A549 (cell line): ENCODE results near the gene LAMC1. TPM values are rescaled to one million over a fixed set of nuclear protein-coding genes. Genes with fewer than 3 reads are reported as not detected.
A peak's percentile ranks its signal among the peaks of the same experiment; 100 is the strongest.

Source experiments
- ATAC-seq, 2 experiments: fragments of 200-7000 bp in 1 of 2; fragments of >200 bp in 1 of 2; cut with Nextera tagmentation in 1 of 2; cut with Tn5 transposase in 1 of 2; 3 replicates each; pipeline versions ENCODE4 v1.8.0 to v1.9.1; 2018 to 2020; ENCODE audit warnings: mild to moderate bottlenecking in 1 of 2, moderate library complexity in 1 of 2
- CTCF ChIA-PET: fragments of 300-600 bp; sonication (Branson Sonifier 250); formaldehyde crosslinking; extraction: SDS; loops from one replicate; lab custom pipeline; 2021; ENCODE audit warnings: antibody characterized with exemption, inconsistent platforms; lab: Yijun Ruan, JAX
- POLR2A ChIA-PET: fragments of 350-600 bp; formaldehyde crosslinking; extraction: SDS; loops from one replicate; lab custom pipeline; 2021; ENCODE audit warnings: antibody characterized with exemption, inconsistent platforms; lab: Yijun Ruan, JAX
- DNase-seq, 2 experiments: peaks; one replicate each; pipeline versions ENCODE4 v3.0.0 to v3.0.0-alpha.2; 2011 to 2016; ENCODE audit warnings: low read depth in 1 of 2, low spot score in 1 of 2
- FAIRE-seq: peaks from 2 replicates; lab custom pipeline; 2011; peaks lifted over from hg19 to GRCh38; lab: Jason Lieb, UNC
- H3K27ac ChIP-seq, 2 experiments: fragments of >200 bp; sonication (Bioruptor Twin); formaldehyde crosslinking; 3 replicates each; pipeline ENCODE4 v1.5.1; 2016 to 2017
- H3K4me1 ChIP-seq: fragments of >200 bp; sonication (Bioruptor Twin); formaldehyde crosslinking; 3 replicates; pipeline ENCODE4 v1.6.1; 2016
- H3K4me2 ChIP-seq: fragments of >200 bp; sonication (Bioruptor Twin); formaldehyde crosslinking; 3 replicates; pipeline ENCODE4 v1.6.1; 2016
- H3K4me3 ChIP-seq: fragments of >200 bp; sonication (Bioruptor Twin); formaldehyde crosslinking; 3 replicates; pipeline ENCODE4 v1.5.1; 2016
- H3K9me3 ChIP-seq: fragments of >200 bp; sonication (Bioruptor Twin); formaldehyde crosslinking; 3 replicates; pipeline ENCODE4 v1.6.1; 2016
- CBX2 ChIP-seq: fragments of 200-600 bp; sonication (generic); IDR thresholded peaks from 2 replicates; pipeline ENCODE4 v1.6.1; 2016; ENCODE audit warnings: low read depth, mild to moderate bottlenecking, borderline replicate concordance
- CEBPB ChIP-seq, 2 experiments: fragments of >200 bp in 1 of 2; sonication (Bioruptor Twin) in 1 of 2; formaldehyde crosslinking in 1 of 2; IDR thresholded peaks; 2 replicates each; pipeline ENCODE4 v1.6.1; 2012 to 2016
- ESRRA ChIP-seq: fragments of 150-350 bp; IDR thresholded peaks from 2 replicates; pipeline ENCODE4 v1.6.1; 2014; ENCODE audit warnings: mild to moderate bottlenecking, low read length, borderline replicate concordance
- HDAC2 ChIP-seq: fragments of 200-600 bp; sonication (generic); IDR thresholded peaks from 2 replicates; pipeline ENCODE4 v1.6.1; 2016
- HOXB13 ChIP-seq: fragments of 250-450 bp; sonication (Bioruptor Pico); IDR thresholded peaks from 2 replicates; pipeline ENCODE4 v1.5.0; 2020; ENCODE audit warnings: low read depth, mild to moderate bottlenecking, moderate library complexity
- HOXB5 ChIP-seq: fragments of 250-450 bp; sonication (Bioruptor Pico); IDR thresholded peaks from 2 replicates; pipeline ENCODE4 v1.5.0; 2020; ENCODE audit warnings: mild to moderate bottlenecking, moderate library complexity
- MAZ ChIP-seq: fragments of 150-350 bp; IDR thresholded peaks from 2 replicates; pipeline ENCODE4 v1.6.1; 2014; ENCODE audit warnings: antibody characterized with exemption, low read depth, low read length, borderline replicate concordance
- MYC ChIP-seq: IDR thresholded peaks from 2 replicates; pipeline ENCODE4 v1.6.1; 2012; ENCODE audit warnings: mild to moderate bottlenecking, inconsistent platforms, low read length, improper control_type of control experiment, borderline replicate concordance
- POLR2A ChIP-seq: IDR thresholded peaks from 2 replicates; pipeline ENCODE4 v1.6.1; 2012; ENCODE audit warnings: mild to moderate bottlenecking, low read length
- POLR2AphosphoS2 ChIP-seq: conservative IDR thresholded peaks from 2 replicates; pipeline ENCODE4 v1.6.1; 2012; ENCODE audit warnings: low read length, improper control_type of control experiment, inconsistent platforms
- RARB ChIP-seq: fragments of 250-450 bp; sonication (Bioruptor Pico); IDR thresholded peaks from 2 replicates; pipeline ENCODE4 v1.8.0; 2021; ENCODE audit warnings: mild to moderate bottlenecking, moderate library complexity
- RFX5 ChIP-seq: fragments of 450-650 bp; IDR thresholded peaks from 2 replicates; pipeline ENCODE4 v1.7.1; 2014; ENCODE audit warnings: antibody characterized with exemption, mild to moderate bottlenecking, moderate library complexity
- SMC3 ChIP-seq: fragments of >200 bp; sonication (Bioruptor Twin); formaldehyde crosslinking; IDR thresholded peaks from 3 replicates; pipeline ENCODE4 v1.6.1; 2018; ENCODE audit warnings: inconsistent platforms
- SREBF2 ChIP-seq: fragments of 450-650 bp; IDR thresholded peaks from 2 replicates; pipeline ENCODE4 v1.6.1; 2014; ENCODE audit warnings: mild to moderate bottlenecking, moderate library complexity
- ZNF302 ChIP-seq: fragments of 250-450 bp; sonication (Bioruptor Pico); IDR thresholded peaks from 2 replicates; pipeline ENCODE4 v1.9.0; 2021; ENCODE audit warnings: inconsistent platforms, mild to moderate bottlenecking, moderate library complexity
- ZSCAN20 ChIP-seq: fragments of 250-450 bp; sonication (Bioruptor Pico); IDR thresholded peaks from 2 replicates; pipeline ENCODE4 v1.8.0; 2022; ENCODE audit warnings: mild to moderate bottlenecking, moderate library complexity
- WGBS: methylation state at CpG from one replicate; pipeline ENCODE4 v1.1.6; 2017; ENCODE audit errors: missing lambda C conversion rate; 5-methylcytosine and 5-hydroxymethylcytosine counted together
- polyA plus RNA-seq, 4 experiments: library from polyadenylated mRNA; depleted of rRNA in 3 of 4; stranded (reverse); fragments of >200 nt; fragmentation: RNase III in 1 of 4; extraction: RNeasy Plus Mini Kit Qiagen cat#74134 plus additional on column Dnase treatment in 1 of 4; gene quantifications; 2 replicates in 3 of 4; 3 replicates in 1 of 4; pipeline ENCODE4 v1.2.3, GENCODE V29; 2011 to 2017
- TF ChIP-seq, protein P1 (sequence below): fragments of >200 bp; sonication (Bioruptor Twin); formaldehyde crosslinking; IDR thresholded peaks from 3 replicates; pipeline ENCODE4 v1.6.1; 2016
- TF ChIP-seq, protein P2 (sequence below): IDR thresholded peaks from 2 replicates; pipeline ENCODE4 v1.6.1; 2012; ENCODE audit warnings: low read depth, borderline replicate concordance
- TF ChIP-seq, protein P3 (sequence below): IDR thresholded peaks from 2 replicates; pipeline ENCODE4 v1.6.1; 2012
- TF ChIP-seq, protein P4 (sequence below): fragments of 450-650 bp; IDR thresholded peaks from 2 replicates; pipeline ENCODE4 v1.6.1; 2014; ENCODE audit warnings: antibody characterized with exemption
- TF ChIP-seq, protein P5 (sequence below): fragments of 250-450 bp; sonication (Bioruptor Pico); IDR thresholded peaks from 2 replicates; pipeline ENCODE4 v1.5.0; 2020; ENCODE audit warnings: low read depth, mild to moderate bottlenecking, moderate library complexity

LAMC1 gene
- polyA plus RNA-seq, 2 of the 4 experiments (the other 2 are of a cell fraction), result 93.7 to 152 TPM

DNA sequence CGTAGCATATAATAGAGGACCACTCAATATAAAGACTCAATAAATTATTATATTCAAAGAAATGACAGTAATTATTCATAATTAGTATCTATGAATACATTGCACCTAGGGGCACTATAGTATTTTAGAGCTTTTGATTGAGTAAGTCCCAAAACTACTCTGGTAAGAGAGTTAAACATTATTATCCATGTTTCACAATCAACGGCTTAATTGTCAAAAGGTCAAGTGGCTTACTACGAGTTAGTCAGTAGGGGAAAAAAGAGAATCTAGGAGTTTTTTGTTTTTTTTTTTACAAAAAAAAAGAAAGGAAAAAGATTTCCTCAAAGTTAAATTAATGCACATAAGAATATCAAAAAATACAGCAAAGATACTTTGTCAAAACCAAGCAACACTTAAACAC is 20.4 kb upstream of the LAMC1 start:
- ChIA-PET POLR2A (no interaction called here), CTCF (no interaction called here)
- Histone ChIP-seq H3K27ac (no peak overlapping the region), H3K4me3 (no peak overlapping the region), H3K4me2 (peak overlapping the region; percentile 31), H3K9me3 (no peaks in the 10 kb centered on the region), H3K4me1 (peaks cover 16% of the 10 kb centered on the region; the same call in 2 of the 3 replicates)
- no peak for DNase-seq
- TF ChIP-seq RARB (no peak), RFX5 (no peak), HOXB13 (no peak), CBX2 (no peak), CEBPB (IDR thresholded peaks at IDR 0.05) (peak in 1 of 2 experiments; percentile 19; a peak in 1 of 4 replicates)
- WGBS, result 40% methylated on average over 3 of the region's 3 CpGs
- ATAC-seq, result no peak
- FAIRE-seq, result no peak

DNA sequence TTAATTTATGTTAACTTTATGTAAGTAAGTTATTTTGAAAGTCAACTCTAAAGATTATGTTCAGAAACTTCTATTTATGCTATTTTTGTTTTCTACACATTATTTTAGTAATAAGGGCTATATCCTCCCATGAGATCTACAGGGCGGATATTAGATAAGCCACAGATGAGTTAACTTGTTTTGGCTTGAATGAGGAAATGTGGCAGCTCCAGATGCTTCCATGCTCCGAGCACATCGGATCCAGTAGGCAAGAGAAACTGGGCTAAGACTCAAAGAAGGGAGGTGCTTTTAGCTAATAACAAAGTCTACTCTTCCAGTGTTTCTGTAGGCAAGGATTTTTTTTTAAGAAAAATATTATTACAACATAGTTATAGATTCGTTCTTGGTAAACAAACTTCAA is 20.0 kb upstream of the LAMC1 start:
- Histone ChIP-seq H3K4me2 (peak overlapping the region; percentile 31), H3K27ac (no peak overlapping the region), H3K9me3 (no peaks in the 10 kb centered on the region), H3K4me1 (peaks cover 16% of the 10 kb centered on the region; the same call in 2 of the 3 replicates), H3K4me3 (no peak overlapping the region)
- WGBS, result 64% methylated on average over 4 of the region's 4 CpGs
- DNase-seq (no peak), ATAC-seq (no peak), FAIRE-seq (no peak)
- no peak for TF ChIP-seq HDAC2
- TF ChIP-seq, protein P1, sequence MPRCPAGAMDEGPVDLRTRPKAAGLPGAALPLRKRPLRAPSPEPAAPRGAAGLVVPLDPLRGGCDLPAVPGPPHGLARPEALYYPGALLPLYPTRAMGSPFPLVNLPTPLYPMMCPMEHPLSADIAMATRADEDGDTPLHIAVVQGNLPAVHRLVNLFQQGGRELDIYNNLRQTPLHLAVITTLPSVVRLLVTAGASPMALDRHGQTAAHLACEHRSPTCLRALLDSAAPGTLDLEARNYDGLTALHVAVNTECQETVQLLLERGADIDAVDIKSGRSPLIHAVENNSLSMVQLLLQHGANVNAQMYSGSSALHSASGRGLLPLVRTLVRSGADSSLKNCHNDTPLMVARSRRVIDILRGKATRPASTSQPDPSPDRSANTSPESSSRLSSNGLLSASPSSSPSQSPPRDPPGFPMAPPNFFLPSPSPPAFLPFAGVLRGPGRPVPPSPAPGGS, result no peak
- TF ChIP-seq, protein P2, sequence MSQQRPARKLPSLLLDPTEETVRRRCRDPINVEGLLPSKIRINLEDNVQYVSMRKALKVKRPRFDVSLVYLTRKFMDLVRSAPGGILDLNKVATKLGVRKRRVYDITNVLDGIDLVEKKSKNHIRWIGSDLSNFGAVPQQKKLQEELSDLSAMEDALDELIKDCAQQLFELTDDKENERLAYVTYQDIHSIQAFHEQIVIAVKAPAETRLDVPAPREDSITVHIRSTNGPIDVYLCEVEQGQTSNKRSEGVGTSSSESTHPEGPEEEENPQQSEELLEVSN, result no peak
- ChIA-PET POLR2A (no interaction called here), CTCF (no interaction called here)

DNA sequence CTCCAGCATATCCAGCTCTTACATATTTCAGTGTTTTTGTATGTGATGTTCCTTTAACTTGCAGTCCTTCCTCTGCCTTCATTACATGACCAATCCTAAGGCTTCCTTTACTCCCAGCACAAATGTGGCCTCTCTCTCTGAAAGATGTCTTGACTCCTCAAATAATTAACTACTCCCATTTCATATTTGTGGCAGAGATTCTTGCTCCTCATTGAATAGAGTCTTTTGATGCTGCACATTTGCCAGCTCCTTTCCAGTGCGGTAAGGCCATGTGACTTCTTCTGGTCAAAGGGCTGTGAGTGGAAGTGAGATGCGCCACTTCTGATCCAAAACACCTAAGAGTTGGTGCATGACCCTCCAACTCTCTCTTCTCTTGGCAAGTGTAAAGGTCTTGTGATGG is 19.1 kb upstream of the LAMC1 start:
- DNase-seq (no peak), FAIRE-seq (no peak), ATAC-seq (no peak)
- TF ChIP-seq POLR2A (no peak), ZNF302 (CRISPR knock-in tag) (no peak), HOXB5 (CRISPR knock-in tag) (no peak), SMC3 (no peak), MAZ (no peak), POLR2AphosphoS2 (no peak), SREBF2 (no peak), ESRRA (no peak), ZSCAN20 (no peak), MYC (no peak)
- TF ChIP-seq, protein P3, sequence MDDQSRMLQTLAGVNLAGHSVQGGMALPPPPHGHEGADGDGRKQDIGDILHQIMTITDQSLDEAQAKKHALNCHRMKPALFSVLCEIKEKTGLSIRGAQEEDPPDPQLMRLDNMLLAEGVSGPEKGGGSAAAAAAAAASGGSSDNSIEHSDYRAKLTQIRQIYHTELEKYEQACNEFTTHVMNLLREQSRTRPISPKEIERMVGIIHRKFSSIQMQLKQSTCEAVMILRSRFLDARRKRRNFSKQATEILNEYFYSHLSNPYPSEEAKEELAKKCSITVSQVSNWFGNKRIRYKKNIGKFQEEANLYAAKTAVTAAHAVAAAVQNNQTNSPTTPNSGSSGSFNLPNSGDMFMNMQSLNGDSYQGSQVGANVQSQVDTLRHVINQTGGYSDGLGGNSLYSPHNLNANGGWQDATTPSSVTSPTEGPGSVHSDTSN, result no peak
- TF ChIP-seq, protein P1, result no peak
- TF ChIP-seq, protein P4, sequence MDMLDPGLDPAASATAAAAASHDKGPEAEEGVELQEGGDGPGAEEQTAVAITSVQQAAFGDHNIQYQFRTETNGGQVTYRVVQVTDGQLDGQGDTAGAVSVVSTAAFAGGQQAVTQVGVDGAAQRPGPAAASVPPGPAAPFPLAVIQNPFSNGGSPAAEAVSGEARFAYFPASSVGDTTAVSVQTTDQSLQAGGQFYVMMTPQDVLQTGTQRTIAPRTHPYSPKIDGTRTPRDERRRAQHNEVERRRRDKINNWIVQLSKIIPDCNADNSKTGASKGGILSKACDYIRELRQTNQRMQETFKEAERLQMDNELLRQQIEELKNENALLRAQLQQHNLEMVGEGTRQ, result no peak
- TF ChIP-seq, protein P5, sequence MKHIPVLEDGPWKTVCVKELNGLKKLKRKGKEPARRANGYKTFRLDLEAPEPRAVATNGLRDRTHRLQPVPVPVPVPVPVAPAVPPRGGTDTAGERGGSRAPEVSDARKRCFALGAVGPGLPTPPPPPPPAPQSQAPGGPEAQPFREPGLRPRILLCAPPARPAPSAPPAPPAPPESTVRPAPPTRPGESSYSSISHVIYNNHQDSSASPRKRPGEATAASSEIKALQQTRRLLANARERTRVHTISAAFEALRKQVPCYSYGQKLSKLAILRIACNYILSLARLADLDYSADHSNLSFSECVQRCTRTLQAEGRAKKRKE (CRISPR knock-in tag), result no peak
- TF ChIP-seq, protein P2, result no peak
- Histone ChIP-seq H3K4me3 (no peak overlapping the region), H3K4me1 (peaks cover 16% of the 10 kb centered on the region; the same call in 2 of the 3 replicates), H3K27ac (no peak overlapping the region), H3K9me3 (no peaks in the 10 kb centered on the region), H3K4me2 (no peak overlapping the region)
- ChIA-PET CTCF (interaction anchor here (1.2 kb wide), 2 partner anchors 10 to 11 kb away, joined by 3 to 4 read pairs; no protein-coding TSS in a partner anchor), POLR2A (no interaction called here)
- WGBS, result 88% methylated on average over 2 of the region's 2 CpGs
